GM20431 (cell line): ENCODE measurements around the gene ACVRL1.

Source experiments
- in situ Hi-C: fragments of 300-500 bp; cut with MseI, MboI; formaldehyde crosslinking; loops from one replicate; pipeline ENCODE4 v1.15.0; 2020; ENCODE audit warnings: low sequenced_read_pairs; ENCODE audit not compliant: unreplicated experiment

The ACVRL1 gene

GRCh38 chr12:51954561-51955361 is 47.5 kb downstream of the ACVRL1 start:
- in situ Hi-C loops = no loop called here

GRCh38 chr12:51955702-51956101 is 48.4 kb downstream of the ACVRL1 start:
- in situ Hi-C loops = no loop called here

DNA sequence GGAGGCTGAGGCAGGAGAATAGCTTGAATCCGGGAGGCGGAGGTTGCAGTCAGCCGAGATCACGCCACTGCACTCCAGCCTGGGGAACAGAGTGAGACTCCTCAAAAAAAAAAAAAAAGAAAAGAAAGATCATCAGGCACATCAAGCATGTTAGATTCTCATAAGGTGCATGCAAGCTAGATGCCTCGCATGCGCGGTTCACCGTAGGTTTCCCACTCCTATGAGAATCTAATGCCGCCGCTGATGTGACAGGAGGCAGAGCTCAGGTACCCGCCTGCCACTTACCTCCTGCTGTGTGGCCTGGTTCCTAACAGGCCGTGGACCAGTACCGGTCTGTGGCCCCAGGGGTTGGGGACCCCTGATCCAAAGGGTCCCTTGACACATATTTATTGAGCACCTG is 51.2 kb downstream of the ACVRL1 start:
- in situ Hi-C loops = no loop called here

DNA sequence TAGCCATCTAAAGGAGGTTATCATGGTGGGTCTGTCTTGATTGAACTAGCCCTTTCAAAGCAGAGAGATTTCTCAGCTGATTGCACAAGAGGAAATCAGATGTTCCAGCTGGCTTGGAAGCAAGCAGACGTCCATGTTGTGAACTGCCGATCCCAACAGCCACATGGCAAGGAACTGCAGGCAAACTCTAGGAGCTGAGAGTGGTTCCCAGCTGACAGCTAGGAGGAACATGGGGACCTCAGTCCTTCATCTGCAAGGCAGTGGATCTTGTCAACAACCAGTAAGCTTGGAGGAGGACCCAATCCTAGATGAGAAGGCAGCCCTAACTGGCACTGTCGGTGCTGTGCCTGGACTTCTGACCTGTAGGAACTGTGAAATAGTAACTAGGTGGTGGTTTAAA is 51.9 kb downstream of the ACVRL1 start:
- in situ Hi-C loops = no loop called here

GRCh38 chr12:51959921-51960320 is 52.6 kb downstream of the ACVRL1 start:
- in situ Hi-C loops = no loop called here

GRCh38 chr12:51960488-51960887 is 53.2 kb downstream of the ACVRL1 start:
- in situ Hi-C loops = no loop called here

DNA sequence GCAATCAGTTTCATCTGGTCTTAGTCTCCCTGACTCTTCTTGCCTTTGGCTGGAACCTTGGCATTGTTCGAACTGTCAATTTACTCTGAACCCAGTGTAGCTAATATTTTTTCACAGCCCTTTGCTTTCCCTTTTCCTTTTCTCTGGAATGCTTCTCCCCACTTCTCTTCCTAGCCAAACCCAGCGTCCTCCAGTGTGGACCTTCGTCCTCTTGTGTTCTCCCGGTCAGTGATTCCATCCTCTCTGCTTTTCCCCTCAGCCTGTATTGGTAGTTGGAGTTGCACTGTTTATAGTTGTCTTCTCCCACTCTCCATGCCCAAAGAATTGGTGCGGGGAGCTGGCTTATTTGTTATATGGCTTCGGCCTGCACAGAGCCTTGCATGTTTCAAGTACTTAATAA is 53.6 kb downstream of the ACVRL1 start:
- in situ Hi-C loops = no loop called here

DNA sequence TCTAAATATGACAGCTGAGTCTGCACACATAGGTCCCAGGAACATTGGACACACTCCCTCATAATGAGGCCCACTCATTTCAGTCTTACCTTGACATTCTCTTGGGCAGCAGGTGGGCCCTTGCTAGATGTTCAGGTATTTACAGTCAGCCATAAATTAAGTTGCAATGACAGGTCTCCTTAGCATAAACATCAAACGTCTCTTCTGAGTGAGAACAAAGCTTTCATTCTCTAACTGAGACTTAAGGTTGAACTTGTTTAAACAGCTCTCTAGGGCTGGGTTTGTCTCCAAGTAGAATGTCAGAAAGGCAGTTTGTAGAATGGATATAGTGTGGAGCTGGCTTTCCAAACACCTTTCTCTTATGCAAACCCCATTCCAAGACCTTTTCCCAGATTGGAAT is 54.5 kb downstream of the ACVRL1 start:
- in situ Hi-C loops = no loop called here

- in situ Hi-C loops = no loop called here
Measured at GRCh38 chr12:51962737-51963136, 55.4 kb downstream of the ACVRL1 start.

- in situ Hi-C loops = no loop called here
Measured at GRCh38 chr12:51963477-51963876, 56.2 kb downstream of the ACVRL1 start.

GRCh38 chr12:51969643-51970042 is 62.3 kb downstream of the ACVRL1 start:
- in situ Hi-C loops = no loop called here

- in situ Hi-C loops = no loop called here
Measured at GRCh38 chr12:51970904-51971646, 63.8 kb downstream of the ACVRL1 start.

GRCh38 chr12:51971679-51972421 is 64.5 kb downstream of the ACVRL1 start:
- in situ Hi-C loops = no loop called here

GRCh38 chr12:51972422-51972812 is 65.1 kb downstream of the ACVRL1 start:
- in situ Hi-C loops = no loop called here

GRCh38 chr12:51972849-51973273 is 65.6 kb downstream of the ACVRL1 start:
- in situ Hi-C loops = no loop called here
